Esophagus squamous epithelium (tissue), 5 donors: Measurements from ENCODE around the gene MADCAM1. TPM values are rescaled to one million over a fixed set of nuclear protein-coding genes. Genes with fewer than 3 reads are reported as not detected.

Experiments used
- DNase-seq: peaks from one replicate; lab custom pipeline; 2025; lab: John Stamatoyannopoulos, UW
- H3K27ac ChIP-seq, 4 donors: fragments of 200-600 bp; sonication (generic); one replicate each; pipeline ENCODE4 v1.5.1; 2016 to 2019; ENCODE audit warnings: mild to moderate bottlenecking in 1 of 4
- H3K27me3 ChIP-seq, 4 donors: fragments of 200-600 bp; sonication (generic); 1 replicate in 3 of 4; 2 replicates in 1 of 4; pipeline versions ENCODE4 v1.5.1 to v1.6.0; 2017 to 2021; ENCODE audit warnings: antibody characterized with exemption in 1 of 4
- H3K36me3 ChIP-seq, 3 donors: fragments of 200-600 bp; sonication (generic); one replicate each; pipeline ENCODE4 v1.5.1; 2016 to 2019
- H3K4me1 ChIP-seq, 3 donors: fragments of 200-600 bp; sonication (generic); one replicate each; pipeline ENCODE4 v1.5.1; 2017 to 2019
- H3K4me3 ChIP-seq, 4 donors: fragments of 200-600 bp; sonication (generic); 1 replicate in 3 of 4; 2 replicates in 1 of 4; pipeline ENCODE4 v1.5.1; 2016 to 2019; ENCODE audit warnings: mild to moderate bottlenecking in 2 of 4, moderate library complexity in 1 of 4
- H3K9me3 ChIP-seq, 3 donors: fragments of 200-600 bp; sonication (generic); one replicate each; pipeline ENCODE4 v1.5.1; 2016 to 2019
- POLR2A ChIP-seq, 4 donors: fragments of 450-650 bp; IDR thresholded peaks; one replicate each; pipeline ENCODE4 v1.6.1; 2017; ENCODE audit warnings: antibody characterized with exemption in 4 of 4, mild to moderate bottlenecking in 4 of 4, moderate library complexity in 3 of 4
- WGBS, 2 donors: methylation state at CpG; one replicate each; pipeline ENCODE4 v1.1.5; 2018; 5-methylcytosine and 5-hydroxymethylcytosine counted together
- intact Hi-C: fragments of 100-400 bp; cut with DNase I; formaldehyde crosslinking; loops from one replicate; pipeline ENCODE4 v1.15.0; 2022
- total RNA-seq, 4 donors: library from RNA; depleted of rRNA; stranded (reverse); fragments of >200 nt; gene quantifications; one replicate each; pipeline ENCODE4 v1.1.0, GENCODE V29; 2016
- TF ChIP-seq, protein P1 (sequence below), 6 experiments: fragments of 450-650 bp in 4 of 6; fragments of 200-600 bp in 2 of 6; sonication (generic) in 2 of 6; IDR thresholded peaks; one replicate each; pipeline ENCODE4 v1.5.1; 2016 to 2019; ENCODE audit warnings: antibody characterized with exemption in 6 of 6, mild to moderate bottlenecking in 4 of 6, moderate library complexity in 4 of 6
- donor health status: DM: yes; HTN: yes; CAD: no.

The MADCAM1 gene
- total RNA-seq, 4 donors from 2014 or later, result 0.19 to 0.40 TPM; not detected in 2

DNA sequence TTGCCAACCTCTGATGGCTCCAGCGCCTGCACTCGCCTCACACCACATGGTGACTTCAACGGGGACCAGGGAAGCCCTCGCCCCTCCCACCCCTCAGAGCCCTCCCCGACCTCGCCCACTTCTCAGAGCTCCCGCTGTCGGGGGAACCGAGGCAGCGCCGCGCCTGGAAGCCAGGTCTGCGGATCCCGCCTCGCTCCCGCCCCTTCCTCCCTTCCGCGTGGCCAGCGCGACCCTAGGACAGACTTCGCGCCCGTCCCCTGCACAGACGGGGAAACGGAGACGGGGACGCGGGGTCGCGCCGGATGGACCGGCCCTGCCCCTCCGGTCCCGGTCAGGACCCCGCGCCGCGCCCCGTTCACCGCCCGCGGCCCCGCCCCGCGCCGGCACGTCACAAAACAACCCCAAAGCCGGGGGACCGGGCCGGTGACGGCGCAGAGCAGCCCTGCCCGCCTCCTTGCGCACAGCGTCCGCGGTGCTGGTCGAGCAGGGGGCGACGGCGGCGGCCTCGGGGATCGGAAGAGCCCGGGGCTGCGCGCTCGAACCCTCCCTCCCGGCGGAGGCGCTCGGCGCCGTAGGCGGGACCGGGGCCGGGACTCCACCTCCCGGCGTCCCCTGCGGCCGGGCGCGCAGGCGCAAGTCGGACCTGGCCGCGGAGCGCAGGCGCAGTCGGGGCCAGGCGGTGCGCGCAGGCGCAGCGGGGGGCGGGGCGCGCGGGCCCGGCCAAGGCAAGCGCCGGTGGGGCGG, 34.9 kb downstream of the MADCAM1 start:
- peak overlapping the region; percentile 93 to 99 (median 97) for H3K4me3 ChIP-seq
- DNase-seq, result no peak
- peaks cover 4 to 13% (median 4%) of the 10 kb centered on the region in 3 donors for H3K36me3 ChIP-seq
- no peaks in the 10 kb centered on the region for H3K9me3 ChIP-seq
- intact Hi-C loops, result no loop called here
- 0% methylated on average over 1 to 2 of the region's 103 CpGs for WGBS, 2 donors
- peaks cover 22 to 44% (median 23%) of the 10 kb centered on the region in 3 donors for H3K4me1 ChIP-seq
- TF ChIP-seq, protein P1, sequence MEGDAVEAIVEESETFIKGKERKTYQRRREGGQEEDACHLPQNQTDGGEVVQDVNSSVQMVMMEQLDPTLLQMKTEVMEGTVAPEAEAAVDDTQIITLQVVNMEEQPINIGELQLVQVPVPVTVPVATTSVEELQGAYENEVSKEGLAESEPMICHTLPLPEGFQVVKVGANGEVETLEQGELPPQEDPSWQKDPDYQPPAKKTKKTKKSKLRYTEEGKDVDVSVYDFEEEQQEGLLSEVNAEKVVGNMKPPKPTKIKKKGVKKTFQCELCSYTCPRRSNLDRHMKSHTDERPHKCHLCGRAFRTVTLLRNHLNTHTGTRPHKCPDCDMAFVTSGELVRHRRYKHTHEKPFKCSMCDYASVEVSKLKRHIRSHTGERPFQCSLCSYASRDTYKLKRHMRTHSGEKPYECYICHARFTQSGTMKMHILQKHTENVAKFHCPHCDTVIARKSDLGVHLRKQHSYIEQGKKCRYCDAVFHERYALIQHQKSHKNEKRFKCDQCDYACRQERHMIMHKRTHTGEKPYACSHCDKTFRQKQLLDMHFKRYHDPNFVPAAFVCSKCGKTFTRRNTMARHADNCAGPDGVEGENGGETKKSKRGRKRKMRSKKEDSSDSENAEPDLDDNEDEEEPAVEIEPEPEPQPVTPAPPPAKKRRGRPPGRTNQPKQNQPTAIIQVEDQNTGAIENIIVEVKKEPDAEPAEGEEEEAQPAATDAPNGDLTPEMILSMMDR (IDR thresholded peaks at IDR 0.05), result peak in 3 of 6 experiments; percentile 6 to 16 (median 11)
- peak in 2 of 4 donors; percentile 49 to 74 for TF ChIP-seq POLR2A (IDR thresholded peaks at IDR 0.05)
- peaks cover 0 to 10% (median 1%) of the 10 kb centered on the region in 4 donors for H3K27me3 ChIP-seq
- peak overlapping the region; percentile 89 to 99 (median 97) for H3K27ac ChIP-seq

DNA sequence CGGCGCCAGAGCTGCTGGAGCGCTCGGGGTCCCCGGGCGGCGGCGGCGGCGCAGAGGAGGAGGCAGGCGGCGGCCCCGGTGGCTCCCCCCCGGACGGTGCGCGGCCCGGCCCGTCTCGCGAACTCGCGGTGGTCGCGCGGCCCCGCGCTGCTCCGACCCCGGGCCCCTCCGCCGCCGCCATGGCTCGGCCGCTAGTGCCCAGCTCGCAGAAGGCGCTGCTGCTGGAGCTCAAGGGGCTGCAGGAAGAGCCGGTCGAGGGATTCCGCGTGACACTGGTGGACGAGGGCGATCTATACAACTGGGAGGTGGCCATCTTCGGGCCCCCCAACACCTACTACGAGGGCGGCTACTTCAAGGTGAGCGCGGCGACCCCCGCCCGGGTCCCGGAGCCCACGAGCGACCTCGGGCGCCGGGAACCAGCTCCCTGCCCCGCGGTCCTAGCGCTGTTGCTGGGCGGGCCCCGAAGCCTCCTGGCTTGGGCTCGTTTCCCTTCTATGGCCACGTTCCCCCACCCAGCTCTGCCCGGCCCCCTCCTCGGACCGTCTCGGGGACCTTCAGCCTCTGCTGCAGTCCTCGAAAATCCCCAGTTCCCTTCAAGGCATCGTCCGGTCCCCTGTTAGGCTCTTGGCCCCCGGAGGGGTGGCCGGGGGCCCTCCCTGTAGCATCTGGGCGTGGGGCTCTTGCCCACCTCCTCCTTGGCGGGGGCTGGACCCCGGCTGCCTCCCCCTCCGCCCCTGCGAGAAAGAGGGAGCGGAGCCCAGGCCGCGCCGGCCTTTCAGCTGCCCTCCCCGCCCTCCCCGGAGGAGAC, 35.7 kb downstream of the MADCAM1 start, which contains the start of gene CDC34:
CDC34 (plus strand) TSS at position 8 of the 808 bp plus-strand sequence; CDS start at position 180, 172 bp downstream.
- intact Hi-C loops, result no loop called here
- peaks cover 22 to 44% (median 23%) of the 10 kb centered on the region in 3 donors for H3K4me1 ChIP-seq

DNA sequence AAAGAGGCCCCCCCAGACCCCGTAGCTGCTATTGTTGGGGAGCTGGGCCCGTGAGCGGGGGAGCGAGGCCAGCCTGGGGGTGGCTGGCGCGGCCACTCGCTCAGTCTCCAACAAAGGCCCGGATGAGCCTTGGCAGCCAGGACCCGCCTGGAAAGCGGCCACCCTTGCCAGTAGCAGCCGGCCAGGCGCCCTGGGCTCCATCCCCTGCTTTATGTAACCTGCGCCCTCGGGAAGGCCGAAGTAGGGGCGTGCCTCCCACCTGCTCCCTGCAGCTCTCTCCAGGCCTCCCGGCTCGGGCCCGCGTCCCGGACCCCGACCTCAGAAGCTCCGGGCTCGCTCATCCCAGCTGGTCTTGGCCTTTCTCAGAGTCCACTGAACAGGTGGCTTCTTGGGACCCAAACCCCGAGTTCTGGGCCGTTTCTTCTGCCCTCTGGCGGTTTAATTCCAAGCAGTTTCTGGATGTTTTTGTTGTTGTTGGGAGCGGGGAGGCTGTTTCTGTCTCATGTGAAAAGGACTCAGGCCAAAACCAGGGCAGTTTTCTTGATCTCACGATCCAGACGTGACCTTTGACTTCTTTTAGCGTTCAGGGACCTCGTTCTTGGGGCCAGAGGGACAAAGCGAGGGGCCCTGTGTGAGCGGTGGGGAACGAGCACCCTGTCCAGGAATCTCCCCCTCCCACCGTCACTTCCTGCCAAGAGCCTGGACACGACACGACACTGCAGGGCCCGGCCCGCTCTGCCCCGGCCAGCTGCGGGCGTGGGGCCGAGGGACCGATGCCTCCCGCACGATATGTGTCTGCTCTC, 36.5 kb downstream of the MADCAM1 start:
- Histone ChIP-seq H3K4me3 (peak overlapping the region; percentile 93 to 99 (median 97)), H3K9me3 (no peaks in the 10 kb centered on the region), H3K27me3 (no peaks in the 10 kb centered on the region), H3K27ac (peak overlapping the region; percentile 95 to 99 (median 97)), H3K4me1 (peaks cover 22 to 44% (median 23%) of the 10 kb centered on the region in 3 donors), H3K36me3 (peaks cover 14 to 26% (median 15%) of the 10 kb centered on the region in 3 donors)
- intact Hi-C loops, result no loop called here
- WGBS, 2 donors, result 0 to 2% methylated on average over 2 to 10 of the region's 47 CpGs
- no peak for DNase-seq
- TF ChIP-seq POLR2A (IDR thresholded peaks at IDR 0.05), result no peak
- TF ChIP-seq, protein P1 (IDR thresholded peaks at IDR 0.05), result peak in 5 of 6 experiments; percentile 14 to 45 (median 25)

More for the DNA sequence above, 35.7 kb downstream of the MADCAM1 start, which contains the start of gene CDC34:
- Histone ChIP-seq H3K27me3 (peaks cover 0 to 4% (median 1%) of the 10 kb centered on the region in 4 donors), H3K36me3 (peaks cover 12 to 20% (median 12%) of the 10 kb centered on the region in 3 donors), H3K9me3 (no peaks in the 10 kb centered on the region), H3K27ac (peak within 1 kb of the TSS; percentile 95 to 99 (median 97)), H3K4me3 (peak within 1 kb of the TSS; percentile 93 to 99 (median 97))
- DNase-seq, result no peak
- 0 to 3% methylated on average over 2 to 15 of the region's 84 CpGs for WGBS, 2 donors
- TF ChIP-seq, protein P1 (IDR thresholded peaks at IDR 0.05), result no peak
- TF ChIP-seq POLR2A (IDR thresholded peaks at IDR 0.05), result peak in 2 of 4 donors; percentile 54 to 56

DNA sequence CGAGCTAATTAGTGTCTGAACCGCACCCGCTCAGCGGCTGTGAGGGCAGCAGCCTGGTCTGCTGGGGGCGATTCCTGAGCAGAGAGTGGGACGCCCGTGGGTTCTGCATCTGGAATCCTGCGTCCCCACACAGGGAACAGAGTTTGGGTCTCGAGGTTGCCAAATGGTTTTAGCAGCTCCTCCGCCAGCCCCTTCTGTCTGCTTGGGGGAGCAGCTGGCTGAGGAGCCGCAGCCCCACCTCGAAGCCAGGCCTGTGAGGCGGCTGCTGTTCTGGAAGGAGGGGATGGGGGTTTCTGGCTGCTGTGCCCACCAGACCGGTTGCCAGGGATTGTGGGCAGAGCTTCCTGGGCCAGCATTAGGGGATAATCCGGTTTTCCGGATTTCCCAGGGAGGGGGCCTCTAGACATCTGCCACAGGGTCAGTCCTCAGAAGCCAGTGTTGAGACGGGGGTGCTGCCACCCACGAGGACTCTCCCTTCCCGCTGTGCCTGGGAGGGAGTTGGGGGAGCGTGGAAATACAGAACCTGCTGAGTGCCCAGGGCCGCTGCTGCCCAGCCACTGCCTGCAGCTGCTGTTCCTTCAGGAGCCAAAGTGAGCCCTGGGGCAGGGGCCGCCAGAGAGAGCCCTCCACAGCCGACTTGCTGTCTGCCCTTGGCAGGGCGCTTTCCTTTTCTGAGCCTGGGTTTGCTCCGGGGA, 37.2 kb downstream of the MADCAM1 start:
- intact Hi-C loops, result no loop called here
- Histone ChIP-seq H3K27me3 (no peaks in the 10 kb centered on the region), H3K9me3 (no peaks in the 10 kb centered on the region), H3K4me3 (peak overlapping the region; percentile 93 to 99 (median 97)), H3K4me1 (peaks cover 22 to 44% (median 23%) of the 10 kb centered on the region in 3 donors), H3K27ac (peak overlapping the region; percentile 95 to 99 (median 97)), H3K36me3 (peaks cover 20 to 34% (median 20%) of the 10 kb centered on the region in 3 donors)
- TF ChIP-seq POLR2A (IDR thresholded peaks at IDR 0.05), result no peak
- TF ChIP-seq, protein P1 (IDR thresholded peaks at IDR 0.05), result no peak
- DNase-seq, result no peak
- 29 to 39% methylated on average over 3 to 10 of the region's 25 CpGs for WGBS, 2 donors
